K562 treated with DMSO at 1 percent for 4 hours (cell line): ENCODE measurements around the gene MXD1. TPM values are rescaled to one million over a fixed set of nuclear protein-coding genes. Genes with fewer than 3 reads are reported as not detected.

Experiments
- total RNA-seq: library from RNA; unstranded; fragments of 300-600 nt; gene quantifications from 2 replicates; pipeline ENCODE4 v1.2.3, GENCODE V29; 2022; ENCODE audit not compliant: insufficient read depth

MXD1 gene, protein sequence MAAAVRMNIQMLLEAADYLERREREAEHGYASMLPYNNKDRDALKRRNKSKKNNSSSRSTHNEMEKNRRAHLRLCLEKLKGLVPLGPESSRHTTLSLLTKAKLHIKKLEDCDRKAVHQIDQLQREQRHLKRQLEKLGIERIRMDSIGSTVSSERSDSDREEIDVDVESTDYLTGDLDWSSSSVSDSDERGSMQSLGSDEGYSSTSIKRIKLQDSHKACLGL
- total RNA-seq, result 12.4 and 15.3 TPM in 2 replicates

GRCh38 chr2:69914950-69915945 is at the start of gene MXD1:
MXD1 (plus strand) TSS chr2:69915109; CDS start chr2:69915331, 222 bp downstream.

DNA sequence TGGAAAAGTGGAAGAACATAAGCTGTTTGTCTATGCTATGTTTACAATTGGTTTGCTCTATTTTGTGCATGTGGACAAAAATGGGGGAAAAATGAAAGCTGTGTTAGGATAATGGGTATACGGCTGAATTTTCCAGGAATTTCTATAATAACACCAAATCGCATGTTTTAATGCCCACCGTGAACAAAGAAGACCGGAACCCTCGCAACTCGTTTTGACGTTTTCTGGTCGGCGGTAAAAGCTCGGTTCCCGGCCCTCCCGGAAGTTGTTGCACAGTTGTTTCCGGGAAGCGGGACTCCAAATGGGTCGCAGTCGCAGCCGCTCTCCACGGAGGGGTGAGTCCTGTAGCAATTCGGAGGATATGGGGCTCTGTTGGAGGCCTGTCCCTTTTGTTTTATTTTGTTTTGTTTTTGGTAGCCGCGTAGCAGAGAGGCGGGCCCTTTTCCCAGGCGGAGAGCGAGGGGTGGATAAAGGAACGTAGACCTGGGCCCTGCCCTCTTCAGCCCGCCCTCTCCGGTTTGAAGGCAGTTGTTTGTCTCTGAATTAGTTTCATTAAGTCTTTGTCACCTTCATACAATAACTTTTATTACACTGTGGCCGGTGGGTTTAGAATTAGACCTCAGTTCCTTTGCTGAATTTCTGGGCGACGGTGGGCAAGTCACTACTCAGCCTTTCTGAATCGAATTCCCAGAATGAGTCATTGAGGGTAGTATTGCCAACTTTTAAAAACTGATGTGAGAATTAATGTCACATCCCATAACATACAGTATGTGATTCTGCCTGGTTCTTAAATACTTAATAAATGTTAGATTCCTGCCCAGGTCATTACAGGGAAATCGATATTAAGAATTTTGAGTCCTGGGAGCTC is 21.0 kb upstream of the MXD1 start, which contains the start of gene SNRNP27:
TSS of gene SNRNP27 (plus strand) at position 273 of the 868 bp plus-strand sequence. CDS start at position 302, 29 bp downstream.

DNA sequence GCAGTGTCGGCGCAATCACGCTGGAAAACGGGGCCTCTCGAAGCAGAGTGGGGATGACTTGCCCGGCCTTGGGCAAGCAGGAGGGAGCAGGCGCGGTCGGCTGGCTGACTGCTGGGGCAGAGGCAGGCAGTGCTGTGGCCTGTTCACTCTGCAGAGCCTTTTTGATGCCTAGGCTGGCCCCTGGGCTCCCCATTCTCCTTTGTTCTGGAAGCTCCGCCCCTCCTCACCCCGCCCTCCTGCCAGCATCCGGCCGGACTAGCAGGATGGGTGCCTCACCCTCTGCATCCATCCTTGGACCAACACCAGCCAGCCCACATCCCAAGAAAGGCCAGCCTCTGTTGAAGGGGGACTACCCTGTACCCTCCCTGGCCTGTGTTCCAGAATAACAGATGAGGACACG is 46.6 kb downstream of the MXD1 start, which contains the start of gene ASPRV1:
TSS of gene ASPRV1 (minus strand) at position 136 of the 400 bp plus-strand sequence. CDS start 195 bp downstream, outside the sequence.

Other genes starting within 250 kb of the MXD1 start
- 11.9 TPM in 2 replicates for gene ANXA4, start 173.0 kb upstream of the MXD1 start, total RNA-seq
- 10.1 and 10.6 TPM in 2 replicates for gene GMCL1, start 85.4 kb upstream of the MXD1 start, total RNA-seq
- 30.0 and 39.0 TPM in 2 replicates for gene SNRNP27, start 21.2 kb upstream of the MXD1 start, total RNA-seq
- gene ASPRV1, start 46.5 kb downstream of the MXD1 start, total RNA-seq, result 0.75 and 1.8 TPM in 2 replicates
- 404 and 505 TPM in 2 replicates for gene PCBP1, start 172.4 kb downstream of the MXD1 start, total RNA-seq